Neutrophil (primary cell): Measurements from ENCODE around the gene PLEK.

ENCODE experiments used
- H3K27ac ChIP-seq: fragments of 200-600 bp; sonication (generic); 2 replicates; pipeline ENCODE4 v1.5.1; 2016; ENCODE audit warnings: mild to moderate bottlenecking, moderate library complexity
- H3K27me3 ChIP-seq: fragments of 200-600 bp; sonication (generic); 2 replicates; pipeline ENCODE4 v1.6.0; 2016; ENCODE audit warnings: mild to moderate bottlenecking
- H3K36me3 ChIP-seq: fragments of 200-600 bp; sonication (generic); 2 replicates; pipeline ENCODE4 v1.5.1; 2017
- H3K4me1 ChIP-seq, 2 experiments: fragments of 200-600 bp in 1 of 2; sonication (generic) in 1 of 2; 1 replicate in 1 of 2; 2 replicates in 1 of 2; pipeline versions ENCODE4 v1.5.1 to v1.6.1; 2013 to 2016; ENCODE audit warnings: low read depth in 1 of 2, low read length in 1 of 2, mild to moderate bottlenecking in 1 of 2, moderate library complexity in 1 of 2; ENCODE audit not compliant: control insufficient read depth in 1 of 2, insufficient read depth in 1 of 2
- H3K4me3 ChIP-seq, 2 experiments: fragments of 200-600 bp in 1 of 2; sonication (generic) in 1 of 2; 1 replicate in 1 of 2; 2 replicates in 1 of 2; pipeline ENCODE4 v1.5.1; 2013 to 2016; ENCODE audit warnings: low read depth in 1 of 2, low read length in 1 of 2, mild to moderate bottlenecking in 1 of 2, moderate library complexity in 1 of 2
- H3K9me3 ChIP-seq: fragments of 200-600 bp; sonication (generic); 2 replicates; pipeline ENCODE4 v1.5.1; 2016
- TF ChIP-seq, protein P1 (sequence below): fragments of 200-600 bp; sonication (generic); IDR thresholded peaks from 2 replicates; pipeline ENCODE4 v1.5.1; 2016; ENCODE audit warnings: antibody characterized with exemption

Gene PLEK

DNA sequence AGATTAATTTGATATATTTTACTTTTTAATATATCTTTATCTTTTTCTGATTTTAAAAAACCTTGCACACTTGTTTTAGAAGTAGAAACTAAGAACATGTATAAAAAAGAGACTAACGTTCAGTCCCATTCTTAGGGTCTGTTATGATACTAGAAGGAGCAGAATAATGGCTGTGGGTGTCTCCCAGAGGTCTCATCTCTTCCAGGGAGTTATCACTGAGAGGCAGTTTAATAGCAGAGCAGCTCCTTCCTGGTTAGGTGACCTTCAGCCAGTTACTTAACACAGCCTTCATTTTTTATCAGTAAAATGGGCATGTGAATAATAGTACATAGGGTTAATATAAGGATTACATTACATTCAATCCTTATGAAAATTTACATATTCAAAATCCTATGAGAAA is 61.4 kb downstream of the PLEK start:
- no peaks in the 10 kb centered on the region for H3K36me3 ChIP-seq
- no peaks in the 10 kb centered on the region for H3K9me3 ChIP-seq
- peak overlapping the region; percentile 84 for H3K27ac ChIP-seq
- peaks cover 60 to 74% of the 10 kb centered on the region in 2 experiments for H3K4me1 ChIP-seq
- TF ChIP-seq, protein P1, sequence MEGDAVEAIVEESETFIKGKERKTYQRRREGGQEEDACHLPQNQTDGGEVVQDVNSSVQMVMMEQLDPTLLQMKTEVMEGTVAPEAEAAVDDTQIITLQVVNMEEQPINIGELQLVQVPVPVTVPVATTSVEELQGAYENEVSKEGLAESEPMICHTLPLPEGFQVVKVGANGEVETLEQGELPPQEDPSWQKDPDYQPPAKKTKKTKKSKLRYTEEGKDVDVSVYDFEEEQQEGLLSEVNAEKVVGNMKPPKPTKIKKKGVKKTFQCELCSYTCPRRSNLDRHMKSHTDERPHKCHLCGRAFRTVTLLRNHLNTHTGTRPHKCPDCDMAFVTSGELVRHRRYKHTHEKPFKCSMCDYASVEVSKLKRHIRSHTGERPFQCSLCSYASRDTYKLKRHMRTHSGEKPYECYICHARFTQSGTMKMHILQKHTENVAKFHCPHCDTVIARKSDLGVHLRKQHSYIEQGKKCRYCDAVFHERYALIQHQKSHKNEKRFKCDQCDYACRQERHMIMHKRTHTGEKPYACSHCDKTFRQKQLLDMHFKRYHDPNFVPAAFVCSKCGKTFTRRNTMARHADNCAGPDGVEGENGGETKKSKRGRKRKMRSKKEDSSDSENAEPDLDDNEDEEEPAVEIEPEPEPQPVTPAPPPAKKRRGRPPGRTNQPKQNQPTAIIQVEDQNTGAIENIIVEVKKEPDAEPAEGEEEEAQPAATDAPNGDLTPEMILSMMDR: no peak
- H3K27me3 ChIP-seq: no peaks in the 10 kb centered on the region
- H3K4me3 ChIP-seq: peak overlapping the region in 1 of 2 experiments; percentile 39

DNA sequence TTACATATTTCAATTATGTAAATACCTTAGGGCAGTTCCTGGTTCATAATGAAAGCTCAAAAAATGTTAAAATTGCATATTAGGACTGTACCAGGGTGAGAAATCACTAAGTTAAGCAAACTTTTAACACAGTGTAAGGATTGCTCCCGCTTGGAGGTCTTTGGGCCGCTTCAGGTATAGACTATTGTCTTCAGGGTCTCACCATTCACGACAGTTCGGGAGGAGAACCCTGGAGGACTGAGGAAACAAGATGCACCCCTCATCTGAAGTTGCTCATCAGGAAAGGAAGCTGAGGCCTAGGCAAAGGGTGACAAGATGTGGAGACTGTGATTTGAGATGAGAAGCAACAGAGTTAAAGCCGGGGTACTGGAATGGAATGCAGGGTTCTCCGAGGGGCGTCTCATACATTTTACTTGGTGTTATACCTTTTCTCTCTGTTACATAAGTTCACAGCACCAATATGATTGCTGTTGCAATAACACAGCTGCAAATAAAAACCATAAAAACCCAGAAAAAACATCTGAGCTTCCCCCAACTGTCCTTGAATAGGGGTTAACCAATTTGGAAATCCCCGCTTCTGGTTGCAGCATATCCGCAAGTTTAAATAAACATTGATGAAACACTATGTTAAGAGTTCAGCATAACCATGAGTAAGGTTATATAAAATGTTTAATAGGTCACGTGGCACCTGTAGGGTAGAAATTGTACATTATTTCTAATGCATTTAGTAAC is 61.9 kb downstream of the PLEK start:
- TF ChIP-seq, protein P1: no peak
- Histone ChIP-seq H3K9me3 (no peaks in the 10 kb centered on the region), H3K27ac (peak overlapping the region; percentile 84), H3K27me3 (no peaks in the 10 kb centered on the region), H3K4me1 (peaks cover 60 to 74% of the 10 kb centered on the region in 2 experiments), H3K36me3 (no peaks in the 10 kb centered on the region), H3K4me3 (peak overlapping the region; percentile 15 to 39)

DNA sequence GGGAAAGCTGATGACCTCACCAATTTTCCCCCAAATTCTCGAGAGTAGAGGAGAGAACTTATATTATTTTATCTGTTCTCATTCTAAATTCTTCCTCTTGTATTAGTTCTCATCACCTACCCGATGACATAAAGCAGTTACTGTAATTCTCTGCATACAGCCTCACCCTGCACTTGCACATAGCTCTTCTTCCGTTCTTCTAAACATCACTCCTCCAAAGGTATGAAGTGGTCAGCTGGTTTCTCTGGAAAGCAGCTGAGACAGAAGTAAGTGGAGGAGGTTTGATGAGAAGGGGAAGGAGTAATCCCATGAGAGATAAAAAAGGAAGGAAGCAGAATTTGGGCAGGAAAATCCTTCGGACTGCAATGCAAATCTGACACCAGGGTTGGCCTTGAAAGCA is 63.0 kb downstream of the PLEK start:
- Histone ChIP-seq H3K27ac (peak overlapping the region; percentile 84), H3K9me3 (no peaks in the 10 kb centered on the region), H3K36me3 (no peaks in the 10 kb centered on the region), H3K4me3 (peak overlapping the region; percentile 15 to 39), H3K4me1 (peaks cover 57 to 67% of the 10 kb centered on the region in 2 experiments), H3K27me3 (no peaks in the 10 kb centered on the region)
- TF ChIP-seq, protein P1: no peak

DNA sequence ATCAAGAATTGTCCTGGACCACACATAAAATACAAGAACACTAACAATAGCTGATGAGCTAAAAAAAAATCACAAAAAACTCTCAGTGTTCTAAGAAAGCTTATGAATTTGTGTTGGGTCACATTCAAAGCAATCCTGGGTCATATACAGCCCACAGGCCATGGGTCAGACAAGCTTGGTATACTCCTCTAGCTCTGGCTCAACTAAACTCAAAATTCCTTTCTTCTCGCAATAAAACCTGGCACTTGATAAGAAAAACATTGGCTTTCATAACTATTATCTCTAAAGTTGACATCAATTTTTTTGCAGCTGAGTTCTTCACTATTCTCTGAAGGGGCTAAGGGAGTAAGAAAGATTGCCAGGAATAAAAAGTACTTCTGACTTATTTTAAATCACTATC is 63.7 kb downstream of the PLEK start:
- Histone ChIP-seq H3K27ac (peak overlapping the region; percentile 84), H3K9me3 (no peaks in the 10 kb centered on the region), H3K36me3 (no peaks in the 10 kb centered on the region), H3K4me3 (no peak overlapping the region), H3K27me3 (no peaks in the 10 kb centered on the region), H3K4me1 (peaks cover 51 to 60% of the 10 kb centered on the region in 2 experiments)
- TF ChIP-seq, protein P1: no peak

DNA sequence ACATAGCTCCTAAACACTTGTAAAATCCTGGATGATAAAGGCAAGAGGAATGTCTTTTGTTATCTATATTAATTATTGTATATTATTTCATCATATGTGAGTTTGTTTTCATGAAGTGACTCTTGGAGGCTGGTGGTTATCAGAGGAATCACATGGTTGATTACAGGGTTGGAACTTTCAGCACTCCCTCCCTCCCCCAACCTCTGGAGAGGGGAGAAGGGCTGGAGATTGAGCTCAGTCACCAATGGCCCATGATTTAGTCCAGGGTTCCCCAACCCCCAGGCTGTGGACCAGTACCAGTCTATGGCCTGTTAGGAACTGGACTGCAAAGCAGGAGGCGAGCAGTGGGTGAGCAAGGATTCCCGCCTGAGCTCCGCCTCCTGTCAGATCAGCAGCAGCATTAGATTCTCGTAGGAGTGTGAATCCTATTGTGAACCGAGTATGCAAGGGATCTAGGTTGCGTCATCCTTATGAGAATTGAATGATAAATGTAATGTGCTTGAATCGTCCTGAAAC is 64.3 kb downstream of the PLEK start:
- TF ChIP-seq, protein P1: no peak
- Histone ChIP-seq H3K36me3 (no peaks in the 10 kb centered on the region), H3K27me3 (no peaks in the 10 kb centered on the region), H3K4me1 (peaks cover 45 to 54% of the 10 kb centered on the region in 2 experiments), H3K9me3 (no peaks in the 10 kb centered on the region), H3K27ac (no peak overlapping the region), H3K4me3 (no peak overlapping the region)
